K562 (cell line): Measurements from ENCODE around the gene FTL. TPM values are rescaled to one million over a fixed set of nuclear protein-coding genes. Genes with fewer than 3 reads are reported as not detected.

Experiments
- DIDO1 ChIP-seq: fragments of 450-650 bp; IDR thresholded peaks from 2 replicates; pipeline ENCODE4 v1.6.1; 2016; ENCODE audit warnings: low read depth, missing biosample characterization, missing genetic modification characterization
- EP300 ChIP-seq: IDR thresholded peaks from 2 replicates; pipeline ENCODE4 v1.6.1; 2012; ENCODE audit warnings: low read length, improper control_type of control experiment
- ETV6 ChIP-seq, 3 experiments: fragments of 150-350 bp in 1 of 3; sonication (generic) in 1 of 3; formaldehyde crosslinking in 1 of 3; IDR thresholded peaks; 2 replicates each; pipeline versions ENCODE4 v1.6.1 to v1.8.0; 2014 to 2022; ENCODE audit warnings: borderline replicate concordance in 2 of 3, low read depth in 2 of 3, antibody characterized with exemption in 1 of 3, low read length in 1 of 3, mild to moderate bottlenecking in 1 of 3, missing genetic modification reagents in 1 of 3
- KLF16 ChIP-seq: IDR thresholded peaks from 2 replicates; pipeline ENCODE4 v1.6.1; 2016; ENCODE audit warnings: antibody characterized with exemption
- MAFK ChIP-seq: IDR thresholded peaks from 2 replicates; pipeline ENCODE4 v1.6.1; 2011; ENCODE audit warnings: low read length, improper control_type of control experiment
- MLLT1 ChIP-seq, 2 experiments: fragments of 450-650 bp; IDR thresholded peaks; 2 replicates each; pipeline ENCODE4 v1.6.1; 2016
- POLR2A ChIP-seq: fragments of 450-650 bp; conservative IDR thresholded peaks from 2 replicates; pipeline ENCODE4 v1.6.1; 2016
- SMAD2 ChIP-seq: fragments of 150-350 bp; IDR thresholded peaks from 2 replicates; pipeline ENCODE4 v1.6.1; 2014; ENCODE audit warnings: low read depth, mild to moderate bottlenecking, low read length
- SRSF1 ChIP-seq: fragments of 200-400 bp; formaldehyde crosslinking; IDR thresholded peaks from 2 replicates; pipeline ENCODE4 v1.6.1; 2017; ENCODE audit warnings: mild to moderate bottlenecking, low read depth, low read length, moderate library complexity
- SRSF3 ChIP-seq: fragments of 200-400 bp; formaldehyde crosslinking; IDR thresholded peaks from 2 replicates; pipeline ENCODE4 v1.6.1; 2016; ENCODE audit warnings: mild to moderate bottlenecking, low read length, moderate library complexity; ENCODE audit not compliant: insufficient read depth
- SUPT5H ChIP-seq: fragments of 450-650 bp; IDR thresholded peaks from 2 replicates; pipeline ENCODE4 v1.6.1; 2016
- TBP ChIP-seq: optimal IDR thresholded peaks from 2 replicates; pipeline ENCODE3; 2011; ENCODE audit warnings: low read depth, low read length, improper control_type of control experiment
- TEAD4 ChIP-seq, 2 experiments: sonication (generic) in 1 of 2; formaldehyde crosslinking in 1 of 2; IDR thresholded peaks; 2 replicates each; pipeline versions ENCODE4 v1.6.1 to v1.8.0; 2012 to 2022; ENCODE audit warnings: borderline replicate concordance in 1 of 2, inconsistent platforms in 1 of 2, low read length in 1 of 2, mild to moderate bottlenecking in 1 of 2, missing genetic modification reagents in 1 of 2
- THRB ChIP-seq: fragments of 450-650 bp; formaldehyde crosslinking; conservative IDR thresholded peaks from 2 replicates; pipeline ENCODE4 v1.4.0; 2022; ENCODE audit warnings: mild to moderate bottlenecking, missing genetic modification characterization
- YBX1 ChIP-seq: fragments of 450-650 bp; IDR thresholded peaks from 2 replicates; pipeline ENCODE4 v1.7.1; 2016; ENCODE audit warnings: mild to moderate bottlenecking
- ZEB2 ChIP-seq: fragments of 450-650 bp; IDR thresholded peaks from 2 replicates; pipeline ENCODE4 v1.6.1; 2016
- ZNF232 ChIP-seq: sonication (generic); formaldehyde crosslinking; IDR thresholded peaks from 2 replicates; pipeline ENCODE4 v1.8.0; 2022; ENCODE audit warnings: mild to moderate bottlenecking, missing genetic modification reagents
- ZNF57 ChIP-seq: fragments of 450-650 bp; formaldehyde crosslinking; IDR thresholded peaks from 2 replicates; pipeline ENCODE4 v1.4.0; 2020; ENCODE audit warnings: mild to moderate bottlenecking, moderate library complexity
- ZNF785 ChIP-seq: fragments of 250-450 bp; sonication (Bioruptor Pico); IDR thresholded peaks from 2 replicates; pipeline ENCODE4 v1.4.0; 2020; ENCODE audit warnings: mild to moderate bottlenecking
- polyA plus RNA-seq, 8 experiments: library from polyadenylated mRNA; depleted of rRNA in 4 of 8; stranded (reverse) in 5 of 8; unstranded in 3 of 8; fragments of >200 nt; fragmentation: Nextera tagmentation in 2 of 8; fragmentation: Illumina TruSeq in 1 of 8; extraction: Ambion mirVana in 2 of 8; extraction: Trizol in 1 of 8; gene quantifications; 2 replicates each; pipeline versions ENCODE4 v1.2.1 to v1.2.3, GENCODE V29; 2011 to 2014; ENCODE audit warnings: inconsistent platforms in 1 of 8, missing spikeins in 1 of 8
- total RNA-seq, 7 experiments: library from RNA; depleted of rRNA in 6 of 7; stranded (reverse); fragments of >200 nt in 6 of 7; fragmentation: Illumina TruSeq in 2 of 7; extraction: Trizol in 2 of 7; gene quantifications; 2 replicates each; pipeline versions ENCODE4 v1.2.1 to v1.2.3, GENCODE V29; 2011 to 2021; ENCODE audit warnings: low replicate concordance in 1 of 7
- TF ChIP-seq, protein P1 (sequence below): fragments of 450-650 bp; IDR thresholded peaks from 2 replicates; pipeline ENCODE4 v1.6.1; 2014; ENCODE audit warnings: low read depth, mild to moderate bottlenecking, moderate library complexity, borderline replicate concordance
- TF ChIP-seq, protein P2 (sequence below): fragments of 450-650 bp; IDR thresholded peaks from 2 replicates; pipeline ENCODE4 v1.7.1; 2018; ENCODE audit warnings: mild to moderate bottlenecking, low read depth; ENCODE audit not compliant: partially characterized antibody
- TF ChIP-seq, protein P3 (sequence below): fragments of 200-800 bp; sonication (Bioruptor generic); IDR thresholded peaks from 2 replicates; pipeline ENCODE4 v1.6.1; 2017; ENCODE audit warnings: missing genetic modification characterization, missing compliant biosample characterization

The FTL gene
- total and polyA plus RNA-seq, 9 of the 15 experiments (the other 6 are each of a cell fraction or from before 2014, with no cell fraction given) = 1,231 to 27,415 (median 3,965) TPM

DNA sequence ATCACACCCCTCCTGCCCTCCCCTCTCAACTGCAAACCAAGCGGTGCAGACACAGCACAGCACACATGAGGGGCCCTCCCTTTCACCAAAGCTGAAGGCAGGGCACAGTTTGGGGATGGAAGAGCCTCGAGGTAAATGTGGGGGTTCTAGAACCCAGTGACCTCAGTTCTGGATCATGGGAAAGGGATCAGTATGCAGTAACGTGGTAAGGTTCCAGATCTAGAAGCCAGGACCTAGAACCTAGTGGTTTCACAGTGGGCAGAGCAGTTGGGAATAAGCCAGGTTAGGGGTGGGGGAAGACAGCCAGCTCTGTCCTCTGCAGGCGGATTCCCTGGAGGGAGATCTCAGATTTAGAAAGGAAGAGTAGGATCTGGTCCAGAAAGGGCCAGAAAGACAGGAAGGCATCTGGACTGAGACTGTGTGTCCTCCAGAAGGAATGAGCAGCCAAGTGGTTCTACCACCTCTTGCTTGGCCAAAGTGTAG is 3.1 kb downstream of the FTL start (continued):
- TF ChIP-seq ETV6 (IDR thresholded peaks at IDR 0.05; ENCODE audit: borderline replicate concordance in 1 of 2, low read depth in 2 of 2, low read length in 1 of 2) (no peak), ETV6 (CRISPR knock-in tag; IDR thresholded peaks at IDR 0.05; ENCODE audit: borderline replicate concordance) (0 out of 2 replicates have a peak, but pooled peaks have one; percentile 70), THRB (no peak), TBP (no peak), ZNF232 (no peak), EP300 (no peak), TEAD4 (IDR thresholded peaks at IDR 0.05; ENCODE audit: low read length) (no peak), TEAD4 (CRISPR knock-in tag; IDR thresholded peaks at IDR 0.05; ENCODE audit: borderline replicate concordance) (no peak), ZNF57 (CRISPR knock-in tag) (no peak), POLR2A (peak; percentile 32), KLF16 (no peak), SMAD2 (no peak), DIDO1 (tag) (no peak), ZEB2 (no peak), ZNF785 (CRISPR knock-in tag) (no peak), MAFK (no peak), SRSF3 (no peak), MLLT1 (IDR thresholded peaks at IDR 0.05) (no peak), YBX1 (no peak), SRSF1 (no peak), SUPT5H (peak; percentile 32)
- TF ChIP-seq, protein P1, sequence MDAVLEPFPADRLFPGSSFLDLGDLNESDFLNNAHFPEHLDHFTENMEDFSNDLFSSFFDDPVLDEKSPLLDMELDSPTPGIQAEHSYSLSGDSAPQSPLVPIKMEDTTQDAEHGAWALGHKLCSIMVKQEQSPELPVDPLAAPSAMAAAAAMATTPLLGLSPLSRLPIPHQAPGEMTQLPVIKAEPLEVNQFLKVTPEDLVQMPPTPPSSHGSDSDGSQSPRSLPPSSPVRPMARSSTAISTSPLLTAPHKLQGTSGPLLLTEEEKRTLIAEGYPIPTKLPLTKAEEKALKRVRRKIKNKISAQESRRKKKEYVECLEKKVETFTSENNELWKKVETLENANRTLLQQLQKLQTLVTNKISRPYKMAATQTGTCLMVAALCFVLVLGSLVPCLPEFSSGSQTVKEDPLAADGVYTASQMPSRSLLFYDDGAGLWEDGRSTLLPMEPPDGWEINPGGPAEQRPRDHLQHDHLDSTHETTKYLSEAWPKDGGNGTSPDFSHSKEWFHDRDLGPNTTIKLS = peak; percentile 98
- TF ChIP-seq, protein P2, sequence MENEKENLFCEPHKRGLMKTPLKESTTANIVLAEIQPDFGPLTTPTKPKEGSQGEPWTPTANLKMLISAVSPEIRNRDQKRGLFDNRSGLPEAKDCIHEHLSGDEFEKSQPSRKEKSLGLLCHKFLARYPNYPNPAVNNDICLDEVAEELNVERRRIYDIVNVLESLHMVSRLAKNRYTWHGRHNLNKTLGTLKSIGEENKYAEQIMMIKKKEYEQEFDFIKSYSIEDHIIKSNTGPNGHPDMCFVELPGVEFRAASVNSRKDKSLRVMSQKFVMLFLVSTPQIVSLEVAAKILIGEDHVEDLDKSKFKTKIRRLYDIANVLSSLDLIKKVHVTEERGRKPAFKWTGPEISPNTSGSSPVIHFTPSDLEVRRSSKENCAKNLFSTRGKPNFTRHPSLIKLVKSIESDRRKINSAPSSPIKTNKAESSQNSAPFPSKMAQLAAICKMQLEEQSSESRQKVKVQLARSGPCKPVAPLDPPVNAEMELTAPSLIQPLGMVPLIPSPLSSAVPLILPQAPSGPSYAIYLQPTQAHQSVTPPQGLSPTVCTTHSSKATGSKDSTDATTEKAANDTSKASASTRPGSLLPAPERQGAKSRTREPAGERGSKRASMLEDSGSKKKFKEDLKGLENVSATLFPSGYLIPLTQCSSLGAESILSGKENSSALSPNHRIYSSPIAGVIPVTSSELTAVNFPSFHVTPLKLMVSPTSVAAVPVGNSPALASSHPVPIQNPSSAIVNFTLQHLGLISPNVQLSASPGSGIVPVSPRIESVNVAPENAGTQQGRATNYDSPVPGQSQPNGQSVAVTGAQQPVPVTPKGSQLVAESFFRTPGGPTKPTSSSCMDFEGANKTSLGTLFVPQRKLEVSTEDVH = peak; percentile 76
- TF ChIP-seq, protein P3, sequence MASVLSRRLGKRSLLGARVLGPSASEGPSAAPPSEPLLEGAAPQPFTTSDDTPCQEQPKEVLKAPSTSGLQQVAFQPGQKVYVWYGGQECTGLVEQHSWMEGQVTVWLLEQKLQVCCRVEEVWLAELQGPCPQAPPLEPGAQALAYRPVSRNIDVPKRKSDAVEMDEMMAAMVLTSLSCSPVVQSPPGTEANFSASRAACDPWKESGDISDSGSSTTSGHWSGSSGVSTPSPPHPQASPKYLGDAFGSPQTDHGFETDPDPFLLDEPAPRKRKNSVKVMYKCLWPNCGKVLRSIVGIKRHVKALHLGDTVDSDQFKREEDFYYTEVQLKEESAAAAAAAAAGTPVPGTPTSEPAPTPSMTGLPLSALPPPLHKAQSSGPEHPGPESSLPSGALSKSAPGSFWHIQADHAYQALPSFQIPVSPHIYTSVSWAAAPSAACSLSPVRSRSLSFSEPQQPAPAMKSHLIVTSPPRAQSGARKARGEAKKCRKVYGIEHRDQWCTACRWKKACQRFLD (CRISPR knock-in tag) = peak; percentile 1; the same call in 1 of the 2 replicates
